HEK293T (cell line): ENCODE data around the gene SLC22A15.

ENCODE experiments used
- CTCF ChIA-PET: fragments of 350-600 bp; formaldehyde crosslinking; extraction: SDS; loops from one replicate; lab custom pipeline; 2021; ENCODE audit warnings: antibody characterized with exemption, inconsistent platforms; lab: Yijun Ruan, JAX
- POLR2A ChIA-PET: fragments of 350-600 bp; formaldehyde crosslinking; extraction: SDS; loops from one replicate; lab custom pipeline; 2020; ENCODE audit warnings: antibody characterized with exemption, inconsistent platforms; lab: Yijun Ruan, JAX
- DNase-seq: peaks from one replicate; pipeline ENCODE4 v3.0.0; 2012; ENCODE audit warnings: mixed read lengths; ENCODE audit errors: extremely low spot score
- ARNT ChIP-seq: fragments of 450-650 bp; IDR thresholded peaks from 2 replicates; pipeline ENCODE4 v1.6.1; 2017; ENCODE audit warnings: mild to moderate bottlenecking
- BHLHE40 ChIP-seq: fragments of 450-650 bp; IDR thresholded peaks from 2 replicates; pipeline ENCODE4 v1.6.1; 2016; ENCODE audit warnings: mild to moderate bottlenecking, moderate library complexity, borderline replicate concordance
- CTBP1 ChIP-seq: fragments of 450-650 bp; IDR thresholded peaks from 2 replicates; pipeline ENCODE4 v1.6.1; 2016; ENCODE audit warnings: borderline replicate concordance
- ELF4 ChIP-seq: fragments of 450-650 bp; IDR thresholded peaks from 2 replicates; pipeline ENCODE4 v1.6.1; 2017; ENCODE audit warnings: antibody characterized with exemption
- FOXA1 ChIP-seq: fragments of 450-650 bp; IDR thresholded peaks from 2 replicates; pipeline ENCODE4 v1.6.1; 2016; ENCODE audit warnings: mild to moderate bottlenecking
- FOXK2 ChIP-seq: fragments of 450-650 bp; IDR thresholded peaks from 2 replicates; pipeline ENCODE4 v1.6.1; 2016; ENCODE audit warnings: mild to moderate bottlenecking
- FOXM1 ChIP-seq: fragments of 450-650 bp; IDR thresholded peaks from 2 replicates; pipeline ENCODE4 v1.6.1; 2017; ENCODE audit warnings: mild to moderate bottlenecking, borderline replicate concordance
- HDGF ChIP-seq: fragments of 450-650 bp; IDR thresholded peaks from 2 replicates; pipeline ENCODE4 v1.6.1; 2017; ENCODE audit warnings: antibody characterized with exemption, borderline replicate concordance
- L3MBTL2 ChIP-seq: fragments of 450-650 bp; conservative IDR thresholded peaks from 2 replicates; pipeline ENCODE4 v1.6.1; 2016; ENCODE audit warnings: mild to moderate bottlenecking
- LEF1 ChIP-seq: fragments of 450-650 bp; IDR thresholded peaks from 2 replicates; pipeline ENCODE4 v1.6.1; 2017; ENCODE audit warnings: mild to moderate bottlenecking, borderline replicate concordance
- NFRKB ChIP-seq: fragments of 450-650 bp; IDR thresholded peaks from 2 replicates; pipeline ENCODE4 v1.6.1; 2016; ENCODE audit warnings: mild to moderate bottlenecking, moderate library complexity
- SP1 ChIP-seq: fragments of 450-650 bp; IDR thresholded peaks from 2 replicates; pipeline ENCODE4 v1.6.1; 2017
- SUZ12 ChIP-seq: fragments of 450-650 bp; IDR thresholded peaks from 2 replicates; pipeline ENCODE4 v1.6.1; 2016; ENCODE audit warnings: mild to moderate bottlenecking
- TARDBP ChIP-seq: fragments of 450-650 bp; IDR thresholded peaks from 2 replicates; pipeline ENCODE4 v1.6.1; 2016
- ZNF384 ChIP-seq: fragments of 450-650 bp; IDR thresholded peaks from 2 replicates; pipeline ENCODE4 v1.6.1; 2016
- TF ChIP-seq, protein P1 (sequence below): fragments of 450-650 bp; IDR thresholded peaks from 2 replicates; pipeline ENCODE4 v1.6.1; 2016

SLC22A15 gene

DNA sequence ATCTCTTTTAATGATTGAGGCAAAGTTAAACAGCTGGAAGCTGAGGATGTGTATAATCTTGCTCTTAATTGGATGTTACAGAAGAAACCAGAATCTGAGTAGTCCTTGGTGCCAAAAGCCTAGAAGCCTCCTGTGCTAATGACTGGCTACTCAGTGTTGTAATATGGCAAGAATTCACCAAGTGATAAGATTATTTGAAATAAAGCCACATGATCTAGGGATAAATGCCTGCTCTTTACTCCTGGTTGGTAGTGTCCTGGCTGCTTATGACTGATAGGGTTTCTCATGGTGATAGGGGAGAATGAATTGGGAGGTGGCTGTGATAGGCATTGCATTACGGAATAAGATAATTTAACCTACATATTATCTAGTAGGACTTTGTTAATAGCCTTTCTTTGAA, 121.3 kb downstream of the SLC22A15 start:
- no peak for DNase-seq
- POLR2A ChIA-PET = no interaction called here
- CTCF ChIA-PET = interaction anchor here (1.4 kb wide), 1 partner anchor 41 kb away, joined by 3 read pairs; no protein-coding TSS in a partner anchor
- TF ChIP-seq SUZ12 = no peak
- TF ChIP-seq SP1 = no peak
- TF ChIP-seq LEF1 = no peak
- TF ChIP-seq ELF4 = no peak
- no peak for TF ChIP-seq TARDBP
- no peak for TF ChIP-seq CTBP1
- TF ChIP-seq FOXA1 = no peak
- no peak for TF ChIP-seq L3MBTL2
- TF ChIP-seq FOXK2 = no peak
- no peak for TF ChIP-seq ZNF384

DNA sequence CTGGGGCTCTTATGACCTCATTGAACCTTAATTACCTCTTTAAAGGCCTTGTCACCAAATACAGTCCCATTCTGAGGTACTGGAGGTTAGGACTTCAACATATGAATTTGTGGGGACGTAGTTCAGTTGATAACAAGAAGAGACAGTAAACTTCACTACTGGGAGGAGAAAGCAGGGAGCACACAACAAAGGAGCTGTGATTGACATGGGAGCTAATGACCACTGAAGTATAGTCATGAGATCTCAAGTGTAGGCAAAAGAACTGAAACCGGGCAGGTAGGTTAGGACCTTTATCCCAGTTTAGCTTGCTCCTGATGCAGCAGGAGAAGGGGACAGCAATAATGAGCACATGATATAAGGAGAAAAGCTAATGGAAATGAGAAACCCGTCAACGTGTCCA, 123.1 kb downstream of the SLC22A15 start:
- no peak for DNase-seq
- ChIA-PET CTCF (interaction anchor here (0.6 kb wide), 1 partner anchor 11 kb away, joined by 3 read pairs; no protein-coding TSS in a partner anchor), POLR2A (no interaction called here)
- no peak for TF ChIP-seq BHLHE40
- TF ChIP-seq, protein P1, sequence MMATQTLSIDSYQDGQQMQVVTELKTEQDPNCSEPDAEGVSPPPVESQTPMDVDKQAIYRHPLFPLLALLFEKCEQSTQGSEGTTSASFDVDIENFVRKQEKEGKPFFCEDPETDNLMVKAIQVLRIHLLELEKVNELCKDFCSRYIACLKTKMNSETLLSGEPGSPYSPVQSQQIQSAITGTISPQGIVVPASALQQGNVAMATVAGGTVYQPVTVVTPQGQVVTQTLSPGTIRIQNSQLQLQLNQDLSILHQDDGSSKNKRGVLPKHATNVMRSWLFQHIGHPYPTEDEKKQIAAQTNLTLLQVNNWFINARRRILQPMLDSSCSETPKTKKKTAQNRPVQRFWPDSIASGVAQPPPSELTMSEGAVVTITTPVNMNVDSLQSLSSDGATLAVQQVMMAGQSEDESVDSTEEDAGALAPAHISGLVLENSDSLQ = peak; percentile 33; the same call in 1 of the 2 replicates

DNA sequence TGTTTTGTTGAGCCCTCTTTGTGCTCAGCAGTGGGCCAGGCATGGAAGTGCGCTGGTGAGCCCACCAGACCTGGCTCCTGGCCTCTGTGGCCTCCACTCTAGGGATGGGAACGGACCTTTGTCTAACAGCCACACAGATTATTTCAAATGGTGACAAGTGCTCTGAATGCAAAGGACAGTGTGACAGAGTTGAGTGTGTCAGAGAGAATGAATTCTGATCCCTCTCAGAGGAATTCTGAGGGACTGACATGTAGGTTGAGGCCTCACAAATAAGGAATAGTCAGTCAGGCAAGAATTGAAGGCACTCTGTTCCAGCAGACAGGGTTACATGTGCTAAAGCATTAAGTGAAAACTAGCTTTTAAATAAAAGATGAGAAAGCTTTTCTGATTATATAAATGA, 123.6 kb downstream of the SLC22A15 start:
- no peak for DNase-seq
- no peak for TF ChIP-seq ZNF384
- TF ChIP-seq HDGF = no peak
- TF ChIP-seq FOXM1 = no peak
- TF ChIP-seq, protein P1 = no peak
- no peak for TF ChIP-seq ARNT
- TF ChIP-seq FOXA1 = no peak
- no peak for TF ChIP-seq SP1
- no peak for TF ChIP-seq TARDBP
- no peak for TF ChIP-seq BHLHE40
- TF ChIP-seq LEF1 = no peak
- TF ChIP-seq ELF4 = no peak
- CTCF ChIA-PET = interaction anchor here (0.6 kb wide), 1 partner anchor 12 kb away, joined by 3 read pairs; no protein-coding TSS in a partner anchor
- POLR2A ChIA-PET = no interaction called here

DNA sequence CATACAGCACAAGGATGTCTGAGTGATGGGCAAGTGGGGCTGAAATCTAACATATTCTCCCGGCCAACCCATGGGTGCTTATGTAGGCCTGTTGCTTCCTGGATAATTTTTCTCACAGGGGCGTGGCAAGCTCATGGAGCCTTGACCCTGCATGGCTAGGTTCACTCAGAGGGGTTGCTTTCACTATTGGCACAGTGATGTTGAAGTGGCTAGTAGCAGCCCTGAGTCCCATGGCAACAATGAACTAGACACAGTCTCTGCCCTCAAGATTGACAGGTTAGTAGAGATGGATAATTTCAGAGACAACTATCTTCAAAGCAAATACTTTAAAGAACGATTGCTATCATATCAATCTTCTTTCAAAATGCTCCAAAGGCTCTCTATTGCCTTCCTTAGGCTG, 128.4 kb downstream of the SLC22A15 start:
- ChIA-PET CTCF (no interaction called here), POLR2A (no interaction called here)
- no peak for DNase-seq
- TF ChIP-seq ELF4 = no peak
- no peak for TF ChIP-seq BHLHE40
- TF ChIP-seq ARNT = no peak
- TF ChIP-seq ZNF384 = no peak
- no peak for TF ChIP-seq L3MBTL2
- TF ChIP-seq SUZ12 = no peak
- no peak for TF ChIP-seq NFRKB
- no peak for TF ChIP-seq SP1
- TF ChIP-seq LEF1 = no peak
- TF ChIP-seq CTBP1 = no peak
- TF ChIP-seq FOXK2 = no peak
- TF ChIP-seq FOXM1 = no peak
- TF ChIP-seq TARDBP = no peak
- no peak for TF ChIP-seq HDGF
- TF ChIP-seq, protein P1 = no peak
- TF ChIP-seq FOXA1 = no peak

DNA sequence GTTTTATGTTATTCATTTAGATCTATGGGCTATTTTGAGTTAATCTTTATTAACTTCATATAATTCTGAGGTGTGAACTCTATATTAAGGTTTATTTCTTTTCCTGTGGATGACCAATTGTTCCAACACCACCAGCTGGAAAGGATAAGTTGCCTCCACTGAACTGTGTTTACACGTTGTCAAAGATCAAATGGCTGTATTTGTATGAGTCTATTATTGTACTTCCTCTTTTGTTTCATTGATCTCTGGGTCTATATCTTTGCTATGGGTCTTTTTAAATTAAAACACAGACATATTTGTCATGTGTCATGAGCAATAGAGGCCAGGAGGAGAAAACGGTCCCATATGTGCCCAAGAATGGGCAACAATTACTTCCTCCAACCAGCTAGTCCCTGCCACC, 129.7 kb downstream of the SLC22A15 start:
- POLR2A ChIA-PET = interaction anchor here (0.6 kb wide), 1 partner anchor 57 kb away, joined by 3 read pairs; no protein-coding TSS in a partner anchor
- DNase-seq = no peak
- TF ChIP-seq BHLHE40 (no peak), FOXA1 (no peak)
- CTCF ChIA-PET = no interaction called here

DNA sequence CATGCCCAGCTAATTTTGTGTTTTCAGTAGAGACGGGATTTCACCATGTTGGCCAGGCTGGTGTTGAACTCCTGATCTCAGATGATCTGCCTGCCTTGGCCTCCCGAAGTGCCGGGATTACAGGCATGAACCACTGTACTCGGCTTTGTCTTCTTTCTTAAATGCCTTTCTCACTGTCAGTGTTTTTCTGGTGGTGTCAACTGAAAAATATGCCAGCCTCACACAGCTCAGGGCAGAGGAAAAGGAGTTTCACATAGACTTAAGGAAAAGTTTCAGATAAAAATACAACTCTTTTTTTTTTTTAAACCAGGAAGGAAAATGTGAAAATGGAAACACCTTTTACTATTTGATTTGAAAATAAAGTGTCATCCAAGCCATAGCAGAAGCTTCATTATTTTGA, 130.3 kb downstream of the SLC22A15 start:
- TF ChIP-seq TARDBP (no peak), ZNF384 (no peak), NFRKB (no peak), ARNT (no peak), SP1 (no peak), SUZ12 (no peak), HDGF (no peak), FOXA1 (no peak), LEF1 (no peak), BHLHE40 (no peak), FOXK2 (no peak), L3MBTL2 (no peak), CTBP1 (no peak), FOXM1 (no peak), ELF4 (no peak)
- TF ChIP-seq, protein P1 = no peak
- CTCF ChIA-PET = no interaction called here
- no peak for DNase-seq
- POLR2A ChIA-PET = no interaction called here
